IPS-NIHi11 (cell line): ENCODE results near the gene BRF1.
"Not testable (repeated sequence)": the region's sequence is repeated elsewhere in the genome, so short reads cannot be mapped to it uniquely, and the experiment has no call there.

ENCODE experiments used
- DNase-seq: peaks from one replicate; pipeline ENCODE4 v3.0.0; 2012; ENCODE audit warnings: mixed read lengths, low spot score

Gene BRF1

DNA sequence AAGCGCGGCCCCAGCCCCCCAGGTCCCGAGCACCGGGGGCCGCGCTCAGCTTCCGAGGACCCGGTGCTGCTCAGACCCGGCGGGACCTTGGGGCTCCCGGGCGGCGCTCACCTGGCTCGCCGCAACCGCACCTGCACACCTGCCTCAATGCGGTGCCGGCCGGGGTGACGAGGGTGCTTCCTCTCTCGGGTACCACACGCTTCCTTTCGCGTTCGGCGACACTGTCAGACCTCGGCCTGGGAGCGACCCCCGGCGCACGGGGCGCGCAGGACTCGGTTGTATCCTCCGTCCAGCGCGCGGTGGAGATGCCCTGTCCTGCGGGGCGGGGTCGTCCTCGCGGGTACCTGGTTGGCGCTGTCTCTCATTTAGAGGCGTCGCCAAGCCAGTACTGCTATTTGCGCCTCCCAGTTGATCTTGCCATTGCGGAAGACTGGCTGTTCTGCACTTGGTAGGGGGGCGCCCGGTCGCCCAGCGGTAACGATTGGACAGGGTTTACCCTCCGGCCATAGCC lies 14.5 kb upstream of the BRF1 start:
- peak; percentile 62 for DNase-seq

DNA sequence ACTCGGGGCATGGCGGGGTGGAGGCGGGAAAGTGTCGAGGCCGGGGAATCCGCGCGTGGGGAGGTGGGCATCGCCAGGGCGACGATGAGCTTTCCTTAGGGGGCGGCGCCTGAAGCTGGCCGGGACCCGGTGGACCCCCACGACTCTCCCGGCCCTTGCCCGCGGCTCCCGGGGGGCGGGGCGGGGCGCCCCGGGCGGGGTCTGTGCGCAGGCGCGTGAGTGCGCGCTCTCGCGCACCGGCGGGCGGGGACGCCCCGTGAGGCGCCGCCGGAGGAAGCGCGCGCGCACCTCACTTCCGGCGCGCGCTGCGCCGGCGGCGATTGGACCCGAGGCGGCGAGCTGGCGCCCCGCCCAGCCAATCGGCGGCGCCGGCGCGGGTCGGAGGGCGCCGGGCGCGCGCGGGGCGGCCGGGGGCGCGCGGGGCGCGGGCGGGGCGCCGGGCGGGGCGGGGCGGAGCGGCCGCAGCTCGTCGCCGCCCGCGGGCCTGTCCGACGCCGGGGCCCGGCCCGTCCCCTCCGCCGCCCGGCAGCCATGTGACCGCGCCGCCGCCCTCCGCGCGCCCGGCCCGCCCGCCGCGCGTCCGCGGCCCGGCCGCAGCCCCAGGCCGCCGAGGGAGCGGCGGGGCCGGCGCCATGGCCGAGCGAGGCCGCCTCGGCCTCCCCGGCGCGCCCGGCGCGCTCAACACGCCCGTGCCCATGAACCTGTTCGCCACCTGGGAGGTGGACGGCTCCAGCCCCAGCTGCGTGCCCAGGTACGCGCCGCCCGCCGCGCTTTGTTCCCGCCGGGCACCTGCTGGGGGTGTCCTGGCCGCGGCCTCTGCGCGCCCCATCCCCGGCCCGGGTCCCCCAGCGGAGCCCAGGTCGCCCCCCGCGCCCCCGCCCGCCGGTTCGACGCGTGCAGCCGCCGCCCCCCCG lies 13.7 kb upstream of the BRF1 start, which contains the start of gene PACS2:
PACS2 (plus strand) TSS at position 462 of the 914 bp plus-strand sequence; CDS start at position 633, 171 bp downstream.
- peak; percentile 100 for DNase-seq

DNA sequence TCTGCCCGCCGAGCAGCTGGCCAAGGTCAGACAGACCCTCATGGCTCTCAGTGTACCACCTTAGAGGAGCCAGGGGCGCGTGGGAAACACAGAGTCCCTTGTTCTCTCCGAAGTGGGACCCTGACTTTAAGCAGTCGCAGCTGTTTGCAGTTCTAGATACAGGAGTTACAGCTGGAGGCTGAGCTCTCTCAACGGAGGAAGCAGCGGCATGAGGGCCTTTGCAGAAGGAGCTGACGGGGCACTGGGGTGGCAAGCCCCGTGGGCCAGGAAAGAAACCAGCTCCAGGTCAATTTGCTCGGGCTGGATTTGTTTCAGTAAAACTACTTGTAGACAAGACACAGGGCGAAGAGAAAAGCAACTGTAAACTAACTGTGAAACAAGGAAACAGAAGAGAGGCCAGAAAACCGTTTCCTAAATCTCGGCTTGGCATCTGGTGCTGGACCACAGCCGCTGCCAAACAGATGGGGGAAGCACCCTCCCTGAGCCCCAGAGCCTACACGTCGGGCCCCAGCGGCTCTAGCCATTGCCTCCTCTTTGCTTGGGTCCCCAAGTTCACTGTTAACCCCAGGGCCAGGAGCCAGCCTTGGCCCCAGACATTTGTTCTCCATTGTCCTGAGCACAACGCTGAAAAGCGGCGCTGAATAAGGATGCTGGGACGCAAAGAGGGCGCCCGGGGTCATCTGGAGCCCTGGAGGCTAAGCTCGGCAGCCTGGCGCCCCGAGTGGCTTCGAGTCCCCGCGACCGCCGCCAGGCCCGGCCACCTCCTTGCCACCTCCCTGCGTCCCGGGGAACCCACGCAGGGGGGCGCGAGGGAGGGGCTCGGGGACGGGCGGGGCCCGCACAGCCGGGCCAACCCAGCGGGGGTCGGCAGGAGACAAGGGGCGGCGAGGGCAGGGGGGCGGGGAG lies 12.8 kb upstream of the BRF1 start:
- DNase-seq, result no peak

DNA sequence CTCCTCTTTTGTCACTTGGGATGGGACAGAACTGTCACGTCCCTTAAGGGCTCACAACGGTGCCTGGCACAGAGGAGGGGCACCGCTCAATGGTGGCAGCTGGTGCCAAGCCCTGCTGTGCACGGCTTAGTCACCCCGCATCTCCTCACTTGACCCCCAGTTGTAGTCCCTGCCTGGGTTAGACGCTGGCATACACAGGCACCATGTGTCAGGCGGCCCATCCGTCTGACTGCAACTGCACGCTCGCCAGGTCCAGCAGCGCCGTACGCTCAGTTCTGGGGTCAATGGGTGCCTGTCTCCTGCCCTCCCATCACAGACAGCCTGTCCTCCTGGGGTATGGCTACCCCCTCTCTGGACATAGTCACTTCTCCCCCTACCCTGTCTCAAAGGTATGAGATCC lies 12.2 kb upstream of the BRF1 start:
- DNase-seq, result no peak

DNA sequence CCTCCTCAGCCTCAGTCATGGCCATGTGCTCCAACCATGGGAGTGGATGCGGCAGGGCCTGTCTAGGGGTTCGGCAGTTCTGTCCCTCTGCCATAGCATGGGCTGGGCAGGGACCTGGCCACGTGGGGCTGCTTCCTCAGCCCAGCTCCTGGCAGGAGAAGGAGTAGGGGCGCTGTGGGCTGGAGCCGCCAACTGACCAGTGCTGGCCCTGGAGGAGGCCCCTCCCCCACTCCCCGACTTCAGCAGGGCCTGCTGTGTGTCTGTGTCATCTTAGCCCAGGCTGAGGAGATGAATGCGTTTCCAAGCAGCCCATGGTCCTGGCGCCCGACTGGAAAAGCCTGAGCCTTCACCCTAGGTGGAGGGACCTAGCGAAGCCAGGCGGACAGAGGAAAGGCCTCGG lies 11.0 kb upstream of the BRF1 start:
- DNase-seq, result no peak

DNA sequence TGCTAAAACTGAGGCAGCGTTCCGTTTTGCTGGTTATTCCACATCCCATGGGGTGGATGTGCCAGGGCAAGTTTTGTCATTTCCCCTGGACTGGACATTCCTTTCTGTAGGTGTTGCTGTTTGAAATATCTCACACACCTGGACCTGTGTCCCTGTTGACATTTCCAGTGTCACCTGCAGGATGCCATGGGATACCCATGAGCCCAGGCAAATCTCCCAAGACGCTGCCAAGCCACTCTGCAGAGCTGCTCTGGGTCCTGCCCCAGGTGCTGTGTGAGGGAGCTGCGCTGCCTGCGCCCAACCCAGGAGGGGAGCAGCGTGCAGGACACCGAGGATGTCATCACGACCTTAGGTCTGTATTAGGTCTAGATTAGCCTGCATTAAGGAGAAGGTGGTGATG lies 8.6 kb upstream of the BRF1 start:
- no peak for DNase-seq

DNA sequence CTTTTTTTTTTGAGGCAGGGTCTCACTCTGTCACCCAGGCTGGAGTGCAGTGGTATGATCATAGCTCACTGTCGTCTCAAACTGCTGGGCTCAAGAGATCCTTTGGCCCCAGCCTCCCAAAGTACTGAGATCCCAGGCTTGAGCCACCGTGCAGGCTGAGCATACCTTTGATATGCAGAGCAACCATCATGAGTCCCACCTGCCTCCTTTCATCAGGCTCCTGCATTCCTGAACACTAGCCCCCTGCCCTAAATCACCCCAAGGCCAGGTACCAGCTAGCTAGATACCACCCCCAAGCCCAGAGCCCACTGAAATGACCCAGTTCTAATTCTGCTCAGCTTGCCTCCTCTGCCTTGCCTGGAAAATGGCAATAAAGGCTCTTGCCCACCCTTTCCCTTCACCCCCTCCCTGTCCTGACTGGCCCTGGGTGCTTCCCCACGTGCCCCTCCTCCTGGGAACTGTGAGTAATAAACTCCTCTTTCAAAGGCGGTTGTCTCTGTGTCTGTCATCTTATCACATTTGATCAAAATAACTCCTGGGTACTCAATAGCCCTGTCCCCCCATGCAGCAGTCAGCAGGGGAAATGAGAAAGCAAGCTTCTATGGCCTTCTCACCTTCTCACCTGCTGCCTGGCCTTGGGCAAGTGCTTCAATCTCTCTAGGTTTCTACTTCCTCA lies 6.4 kb upstream of the BRF1 start:
- no peak for DNase-seq

DNA sequence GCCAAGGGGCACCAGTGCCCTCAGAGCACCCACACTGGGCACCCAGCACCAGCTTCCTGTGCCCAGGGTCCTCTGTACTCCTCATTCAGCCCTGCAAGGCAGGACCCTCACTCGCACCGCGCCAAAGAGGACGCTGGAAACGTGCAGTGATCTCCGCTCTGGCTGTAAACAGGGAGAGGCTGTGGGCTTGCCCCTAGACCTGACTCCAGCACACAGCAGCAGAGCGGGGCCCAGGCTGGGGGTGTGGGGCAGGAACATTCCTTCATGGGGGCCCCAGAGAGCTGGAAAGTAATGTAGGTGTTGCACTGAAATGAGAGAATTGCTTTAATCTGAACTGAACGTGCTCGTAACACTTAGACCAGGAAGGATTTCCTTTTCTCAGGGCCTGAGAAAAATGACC lies 5.0 kb upstream of the BRF1 start:
- DNase-seq, result no peak

DNA sequence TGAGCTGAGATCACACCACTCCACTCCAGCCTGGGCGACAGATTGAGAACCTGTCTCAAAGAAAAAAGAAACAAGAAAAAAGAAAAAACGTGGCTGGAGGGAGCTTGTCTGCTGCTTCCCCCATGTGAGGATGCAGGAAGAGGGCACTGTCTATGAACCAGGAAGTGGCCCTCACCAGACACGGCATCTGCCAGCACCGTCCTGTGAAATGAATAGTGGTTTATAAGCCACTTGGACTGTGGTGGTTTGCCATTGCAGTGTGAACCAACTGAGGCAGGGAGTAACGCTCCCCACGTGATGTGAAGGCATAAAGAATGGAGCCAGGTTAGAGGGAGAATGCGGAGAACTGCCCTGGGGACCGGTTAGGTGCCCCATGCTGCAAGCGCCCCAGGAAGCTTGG lies 4.5 kb upstream of the BRF1 start:
- no peak for DNase-seq

DNA sequence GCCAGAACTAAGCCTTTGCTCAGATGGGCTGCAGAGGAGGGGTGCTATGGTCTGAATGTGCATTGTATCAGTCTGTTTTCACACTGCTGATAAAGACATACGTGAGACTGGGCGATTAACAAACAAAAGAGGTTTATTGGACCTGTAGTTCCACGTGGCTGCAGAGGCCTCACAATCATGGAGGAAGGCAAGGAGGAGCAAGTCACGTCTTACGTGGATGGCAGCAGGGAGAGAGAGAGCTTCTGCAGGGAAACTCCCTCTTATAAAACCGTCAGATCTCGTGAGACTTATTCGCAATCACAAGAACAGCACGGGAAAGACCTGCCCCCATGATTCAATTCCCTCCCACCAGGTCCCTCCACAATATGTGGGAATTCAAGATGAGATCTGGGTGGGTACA lies 3.8 kb upstream of the BRF1 start:
- no peak for DNase-seq

DNA sequence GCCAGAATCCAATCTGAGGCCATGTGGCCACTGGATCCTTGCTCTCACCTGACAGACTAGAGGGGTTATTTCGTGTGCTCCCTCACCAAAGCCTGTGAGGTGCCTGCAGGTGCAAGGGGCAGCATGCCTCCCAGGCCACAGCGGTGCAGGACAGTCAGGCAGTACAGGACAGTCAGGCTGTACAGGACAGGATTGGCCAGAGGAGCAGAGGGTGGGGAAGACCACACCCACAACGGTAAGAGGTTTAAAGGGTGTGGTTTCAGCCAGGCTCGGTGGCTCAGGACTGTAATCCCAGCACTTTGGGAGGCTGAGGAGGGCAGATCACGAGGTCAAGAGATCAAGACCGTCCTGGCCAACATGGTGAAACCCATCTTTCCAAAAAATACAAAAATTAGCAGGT lies 3.1 kb upstream of the BRF1 start:
- DNase-seq, result no peak

DNA sequence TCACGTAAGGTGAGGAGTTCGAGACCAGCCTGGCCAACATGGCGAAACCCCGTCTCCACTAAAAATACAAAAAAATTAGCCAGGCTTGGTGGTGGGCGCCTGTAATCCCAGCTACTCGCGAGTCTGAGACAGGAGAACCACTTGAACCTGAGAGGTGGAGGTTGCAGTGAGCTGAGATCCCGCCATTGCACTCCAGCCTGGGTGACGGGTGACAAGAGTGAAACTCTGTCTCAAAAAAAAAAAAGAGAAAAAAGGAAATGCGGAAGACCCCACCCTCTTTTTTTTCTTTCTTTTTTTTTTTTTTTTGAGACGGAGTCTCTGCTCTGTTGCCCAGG lies 1.1 kb upstream of the BRF1 start:
- DNase-seq, result not testable (repeated sequence)

DNA sequence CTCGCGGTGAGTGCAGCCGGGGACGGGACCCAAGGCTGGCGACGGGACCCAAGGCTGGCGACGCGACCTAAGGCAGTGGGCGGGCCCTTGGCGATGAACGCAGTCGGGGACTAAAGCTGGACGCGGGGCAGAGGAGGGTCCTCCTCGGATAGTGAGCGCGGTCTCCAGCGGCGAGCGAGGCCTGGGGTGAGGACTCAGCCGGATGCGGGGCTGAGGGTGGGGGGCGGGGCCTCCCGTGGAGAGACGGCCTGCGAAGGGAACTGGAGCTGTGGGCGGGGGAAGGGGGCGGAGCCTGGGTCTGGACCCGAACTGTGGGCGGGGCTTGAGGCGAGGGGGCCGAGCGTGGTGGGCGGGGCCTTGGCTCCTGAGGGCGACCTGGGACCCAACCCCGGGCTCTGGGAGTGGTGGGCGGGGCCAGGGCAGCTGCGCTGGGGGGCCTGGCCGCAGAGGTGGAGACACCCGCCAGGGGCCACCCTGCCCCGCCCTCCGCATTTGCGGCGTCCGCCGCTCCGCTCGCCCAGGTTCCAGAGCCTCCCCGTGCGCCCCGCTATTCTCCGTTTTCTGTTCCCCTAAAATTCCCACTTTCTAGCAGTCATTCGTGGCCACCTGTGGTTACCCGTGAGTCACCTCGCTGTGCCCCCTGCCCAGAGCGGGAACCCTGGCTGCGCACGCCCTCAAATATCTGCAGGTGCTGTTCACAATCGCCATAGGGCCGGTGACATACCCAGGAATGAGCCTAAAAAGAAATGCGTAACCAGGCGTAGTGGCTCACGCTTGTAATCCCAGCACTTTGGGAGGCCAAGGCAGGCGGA lies 508 bp upstream of the BRF1 start:
- peak; percentile 98 for DNase-seq

DNA sequence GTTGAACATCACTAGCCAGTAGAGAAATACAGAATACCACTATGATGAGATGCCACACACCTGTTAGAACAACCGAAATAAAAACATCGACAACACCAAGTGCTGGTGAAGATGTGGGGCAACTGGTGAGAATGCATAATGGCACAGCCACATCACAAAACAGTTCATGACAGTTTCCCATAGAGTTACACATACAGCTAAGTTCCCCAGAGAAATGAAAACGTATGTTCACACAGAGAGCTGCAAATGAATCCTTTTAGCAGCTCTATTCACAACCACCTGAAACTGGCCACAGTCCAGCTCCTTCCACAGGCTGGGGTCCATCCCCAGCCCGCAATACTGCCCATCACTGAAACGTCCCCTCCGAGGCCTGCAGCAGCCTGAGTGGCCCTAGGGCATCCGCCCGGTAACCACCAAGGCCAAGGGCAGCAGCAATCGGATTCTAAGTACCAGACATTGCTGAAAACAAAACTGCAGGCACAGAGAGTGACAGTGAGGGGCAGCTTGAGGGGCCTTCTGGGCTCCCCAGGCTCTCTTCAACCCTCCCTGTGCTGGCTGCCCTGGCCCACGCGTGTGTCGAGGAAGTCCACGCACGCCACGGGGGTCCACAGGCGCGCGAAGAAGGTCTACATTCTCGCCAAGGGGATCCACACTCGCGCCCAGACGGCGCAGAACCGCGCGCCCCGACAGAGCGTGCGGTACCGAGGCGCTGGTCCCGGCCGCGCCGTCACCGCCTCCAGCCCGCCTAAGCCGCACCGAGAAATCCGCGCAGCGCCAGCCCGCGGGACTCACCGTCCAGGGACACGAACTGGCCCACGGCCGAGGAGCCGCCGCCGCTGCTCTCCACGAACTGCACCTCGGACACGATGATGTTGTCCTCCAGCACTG lies 903 bp downstream of the BRF1 start:
- DNase-seq, result no peak

DNA sequence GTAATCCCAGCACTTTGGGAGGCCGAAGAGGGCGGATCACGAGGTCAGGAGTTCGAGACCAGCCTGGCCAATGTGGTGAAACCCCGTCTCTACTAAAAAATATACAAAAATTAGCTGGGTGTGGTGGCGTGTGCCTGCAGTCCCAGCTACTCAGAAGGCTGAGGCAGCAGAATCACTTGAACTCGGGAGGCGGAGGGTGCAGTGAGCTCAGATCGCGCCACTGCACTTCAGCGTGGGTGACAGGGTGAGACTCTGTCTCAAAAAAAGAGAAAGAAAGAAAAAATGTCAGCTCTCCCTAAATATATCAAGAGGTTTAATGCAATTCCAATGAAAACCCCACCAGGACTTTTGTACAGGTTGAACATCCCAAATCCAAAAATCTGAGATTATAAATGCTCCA lies 3.5 kb downstream of the BRF1 start:
- not testable (repeated sequence) for DNase-seq

DNA sequence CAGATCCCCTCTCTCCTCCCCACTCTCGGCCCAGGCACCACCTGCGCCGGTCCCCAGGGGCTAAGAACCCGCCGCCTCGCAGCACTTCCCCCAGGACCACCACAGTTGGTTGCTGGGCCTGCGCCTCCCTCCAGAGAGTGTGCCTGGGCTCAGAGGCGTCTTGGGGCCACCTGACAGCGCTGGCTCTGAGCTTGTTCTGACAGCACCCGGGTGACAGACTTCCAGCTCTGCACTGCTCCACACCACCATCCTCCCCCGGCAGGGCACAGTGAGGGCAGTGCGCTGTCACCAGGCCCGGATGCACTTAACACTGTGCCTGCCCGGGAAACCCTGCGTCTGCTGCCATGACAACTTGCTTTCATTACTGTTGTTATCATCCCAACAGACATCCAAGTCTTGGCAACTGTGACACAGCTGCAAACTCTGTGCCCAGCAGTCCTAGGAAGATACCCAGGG lies 6.6 kb downstream of the BRF1 start:
- DNase-seq, result no peak

DNA sequence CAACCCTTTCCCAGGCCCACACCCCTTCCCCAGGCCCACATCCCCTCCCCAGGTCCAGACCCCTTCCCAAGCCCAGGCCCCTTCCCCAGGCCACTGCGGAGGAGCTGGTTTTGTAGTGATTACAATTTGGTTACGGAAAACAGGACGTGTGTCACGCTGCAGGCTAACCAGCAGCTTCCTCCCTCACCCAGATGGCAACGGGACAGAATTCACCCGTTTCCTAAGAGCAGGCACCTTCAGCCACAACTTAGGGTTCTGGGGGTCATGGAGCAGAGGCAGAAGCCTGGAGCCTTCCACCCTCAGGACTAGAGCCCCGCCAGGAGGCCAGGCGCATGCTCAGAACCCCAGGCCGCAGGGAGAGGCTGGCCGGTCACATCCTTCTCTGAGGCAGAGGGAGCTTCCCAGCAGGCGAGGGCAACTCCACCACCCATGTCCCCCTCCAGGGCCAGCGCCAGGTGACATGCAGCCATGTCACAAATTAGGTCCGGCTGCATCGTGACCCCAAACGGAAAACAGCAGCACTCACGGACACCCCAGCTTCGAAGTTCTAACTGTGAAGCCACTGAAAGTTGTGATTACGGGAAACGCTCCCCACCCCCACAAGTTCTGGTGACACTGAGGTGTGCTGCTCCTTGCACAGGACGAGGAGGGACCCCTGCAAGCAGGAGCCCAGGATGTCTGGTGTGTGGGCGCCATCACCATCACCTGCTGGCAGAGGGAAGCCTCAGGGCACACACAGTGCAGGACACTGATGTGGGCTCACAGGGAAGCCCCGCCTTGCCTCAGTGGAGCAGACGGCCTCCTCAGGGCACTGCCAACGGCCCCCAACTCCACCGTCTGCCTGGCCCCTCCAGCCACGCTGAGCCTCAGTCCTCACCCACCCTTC lies 7.7 kb downstream of the BRF1 start:
- no peak for DNase-seq

DNA sequence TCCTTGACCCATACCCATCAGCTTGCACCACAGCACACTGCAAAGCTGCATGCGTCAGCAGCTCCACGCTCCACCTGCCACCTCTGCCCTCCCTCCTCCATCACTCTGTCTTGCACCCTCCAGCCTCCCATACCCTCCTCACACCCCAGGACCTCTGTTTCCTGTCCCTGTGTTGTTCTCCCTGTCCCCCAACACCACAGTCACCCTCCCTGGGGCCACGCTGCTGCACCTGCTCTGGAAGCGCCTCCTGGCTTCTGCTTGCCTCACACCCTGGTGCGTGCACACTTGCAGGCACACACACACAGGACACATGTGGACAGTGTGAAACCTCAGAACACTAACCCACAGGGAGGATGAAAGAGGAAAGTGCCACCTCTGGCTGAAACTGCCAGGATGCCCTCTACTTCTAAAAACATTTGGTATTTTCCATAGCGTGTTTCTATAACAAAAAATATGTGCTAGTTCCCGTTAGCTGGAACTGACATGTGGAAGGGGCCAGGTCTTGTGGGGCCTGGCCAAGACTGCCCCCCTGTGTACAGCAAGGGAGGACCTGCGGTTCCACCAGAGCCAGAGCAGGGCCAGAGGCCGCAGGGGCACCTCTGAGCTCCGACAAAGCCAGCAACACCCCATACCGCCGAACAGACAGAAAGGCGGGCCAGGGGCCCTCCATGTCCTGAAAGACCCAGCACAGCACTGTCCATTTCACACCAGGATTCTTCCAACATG lies 10.0 kb downstream of the BRF1 start:
- no peak for DNase-seq

DNA sequence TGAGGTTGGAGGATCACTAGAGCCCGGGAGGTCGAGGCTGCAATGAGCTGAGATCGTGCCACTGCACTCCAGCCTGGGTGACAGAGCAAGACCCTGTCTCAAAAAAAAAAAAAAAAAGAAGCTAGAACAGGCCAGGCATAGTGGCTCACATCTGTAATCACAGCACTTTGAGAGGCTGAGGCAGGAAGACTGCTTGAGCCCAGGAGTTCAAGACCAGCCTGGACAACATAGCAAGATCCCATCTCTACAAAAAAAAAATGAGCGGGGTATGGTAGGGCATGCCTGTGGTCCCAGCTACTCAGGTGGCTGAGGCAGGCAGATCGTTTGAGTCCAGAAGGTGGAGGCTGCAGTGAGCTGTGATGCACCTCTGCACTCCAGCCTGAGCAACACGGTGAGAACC lies 11.9 kb downstream of the BRF1 start:
- not testable (repeated sequence) for DNase-seq
